ENCODE data around the gene DELE1. TPM values are rescaled to one million over a fixed set of nuclear protein-coding genes. Genes with fewer than 3 reads are reported as not detected.

Gene DELE1, protein sequence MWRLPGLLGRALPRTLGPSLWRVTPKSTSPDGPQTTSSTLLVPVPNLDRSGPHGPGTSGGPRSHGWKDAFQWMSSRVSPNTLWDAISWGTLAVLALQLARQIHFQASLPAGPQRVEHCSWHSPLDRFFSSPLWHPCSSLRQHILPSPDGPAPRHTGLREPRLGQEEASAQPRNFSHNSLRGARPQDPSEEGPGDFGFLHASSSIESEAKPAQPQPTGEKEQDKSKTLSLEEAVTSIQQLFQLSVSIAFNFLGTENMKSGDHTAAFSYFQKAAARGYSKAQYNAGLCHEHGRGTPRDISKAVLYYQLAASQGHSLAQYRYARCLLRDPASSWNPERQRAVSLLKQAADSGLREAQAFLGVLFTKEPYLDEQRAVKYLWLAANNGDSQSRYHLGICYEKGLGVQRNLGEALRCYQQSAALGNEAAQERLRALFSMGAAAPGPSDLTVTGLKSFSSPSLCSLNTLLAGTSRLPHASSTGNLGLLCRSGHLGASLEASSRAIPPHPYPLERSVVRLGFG
- total RNA-seq: 73.4 TPM

DNA sequence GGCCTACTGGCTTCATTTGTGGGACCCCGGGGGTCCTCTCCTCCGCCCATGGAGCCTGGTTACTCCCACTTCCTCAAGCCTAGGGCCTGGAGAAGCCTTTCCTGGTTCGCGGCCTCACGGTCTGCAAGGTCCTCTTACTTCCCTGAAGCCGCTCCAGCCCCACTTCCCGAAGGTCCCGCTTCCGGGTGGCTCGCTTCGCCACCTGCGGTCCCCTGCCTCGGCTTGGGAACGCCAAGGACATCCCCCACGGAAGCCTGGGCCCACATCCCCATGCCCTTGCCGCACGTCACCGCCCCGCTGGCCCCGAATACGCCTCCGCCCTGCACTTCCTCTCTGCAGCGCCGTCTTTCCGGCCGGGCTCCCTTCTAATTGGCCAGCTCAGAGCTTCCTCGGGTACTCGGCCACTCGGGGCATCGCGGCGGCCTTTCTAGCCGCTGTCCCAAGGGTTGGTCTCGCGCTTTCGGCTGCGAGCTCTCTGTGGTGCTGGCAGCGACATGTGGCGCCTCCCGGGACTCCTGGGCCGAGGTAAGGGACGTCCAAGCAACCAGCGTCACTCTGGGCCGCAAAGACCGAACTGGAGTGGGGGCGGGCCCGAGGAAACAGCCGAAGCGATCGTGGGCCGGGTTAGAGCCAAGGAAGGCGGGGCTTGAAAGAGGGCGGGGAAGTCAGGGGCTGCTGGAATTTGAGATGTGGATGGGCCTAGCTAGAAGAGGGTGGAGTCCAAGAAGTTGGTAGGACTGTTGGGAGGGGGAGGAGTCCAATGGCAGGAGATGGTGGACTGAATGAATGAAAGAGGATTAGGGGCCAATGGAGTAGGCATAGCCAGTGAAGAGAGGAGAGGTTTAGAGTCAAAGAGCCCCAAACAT, at the start of gene DELE1:
DELE1 (plus strand) TSS at position 424 of the 866 bp plus-strand sequence; CDS start at position 495, 71 bp downstream.

DNA sequence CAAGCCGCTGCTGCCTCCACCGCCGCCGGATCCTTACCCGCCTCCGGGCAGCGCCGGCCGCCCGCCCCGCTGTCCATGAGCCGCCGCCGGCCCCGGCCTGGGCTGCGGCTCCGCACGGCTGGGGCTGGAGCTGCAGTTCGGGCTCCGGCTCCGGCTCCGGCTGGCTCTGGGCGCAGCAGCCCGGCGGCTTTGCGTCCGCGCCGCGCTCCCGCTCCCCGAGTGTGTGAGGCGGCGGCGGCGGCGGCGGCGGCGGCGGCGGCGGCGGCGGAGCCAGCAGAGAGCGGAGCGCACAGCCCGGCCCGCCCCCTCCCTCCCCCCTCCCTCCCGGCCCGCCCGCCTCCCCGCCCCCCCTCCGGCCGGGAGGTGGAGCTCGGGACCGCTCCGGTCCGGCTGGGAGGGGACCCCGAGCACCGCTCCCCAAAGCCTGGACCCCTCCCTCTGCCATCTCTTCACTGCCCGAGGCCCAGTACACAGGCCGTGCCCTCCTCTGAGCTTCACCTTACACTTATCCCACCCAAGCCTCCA, 45.4 kb upstream of the DELE1 start, which contains the start of gene PCDH1:
PCDH1 (minus strand) TSS at position 225 of the 525 bp plus-strand sequence; CDS start at position 77, 148 bp downstream.

DNA sequence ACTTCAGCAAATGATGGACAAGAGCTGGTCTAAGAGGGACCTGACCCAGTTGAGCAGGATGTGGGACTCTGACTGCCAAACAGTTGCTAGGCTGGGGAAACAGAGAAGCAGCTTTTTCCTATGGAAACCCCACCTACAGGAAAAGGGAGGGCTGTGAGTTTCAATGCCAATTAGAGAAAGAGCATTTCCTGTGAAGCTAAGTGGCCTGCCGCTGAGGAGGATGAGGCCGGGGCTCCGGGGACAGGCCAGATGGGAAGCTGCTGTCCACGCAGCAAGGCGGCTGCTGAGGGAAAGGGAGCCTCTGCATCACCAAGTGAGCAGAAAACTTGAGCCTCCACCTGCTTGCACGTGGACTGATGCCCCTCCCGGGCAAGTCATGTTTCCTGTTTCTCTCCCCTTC, 34.4 kb downstream of the DELE1 start, which contains the start of gene PCDH12:
PCDH12 (minus strand) TSS at position 90 of the 400 bp plus-strand sequence. CDS start 351 bp downstream, outside the sequence.

DNA sequence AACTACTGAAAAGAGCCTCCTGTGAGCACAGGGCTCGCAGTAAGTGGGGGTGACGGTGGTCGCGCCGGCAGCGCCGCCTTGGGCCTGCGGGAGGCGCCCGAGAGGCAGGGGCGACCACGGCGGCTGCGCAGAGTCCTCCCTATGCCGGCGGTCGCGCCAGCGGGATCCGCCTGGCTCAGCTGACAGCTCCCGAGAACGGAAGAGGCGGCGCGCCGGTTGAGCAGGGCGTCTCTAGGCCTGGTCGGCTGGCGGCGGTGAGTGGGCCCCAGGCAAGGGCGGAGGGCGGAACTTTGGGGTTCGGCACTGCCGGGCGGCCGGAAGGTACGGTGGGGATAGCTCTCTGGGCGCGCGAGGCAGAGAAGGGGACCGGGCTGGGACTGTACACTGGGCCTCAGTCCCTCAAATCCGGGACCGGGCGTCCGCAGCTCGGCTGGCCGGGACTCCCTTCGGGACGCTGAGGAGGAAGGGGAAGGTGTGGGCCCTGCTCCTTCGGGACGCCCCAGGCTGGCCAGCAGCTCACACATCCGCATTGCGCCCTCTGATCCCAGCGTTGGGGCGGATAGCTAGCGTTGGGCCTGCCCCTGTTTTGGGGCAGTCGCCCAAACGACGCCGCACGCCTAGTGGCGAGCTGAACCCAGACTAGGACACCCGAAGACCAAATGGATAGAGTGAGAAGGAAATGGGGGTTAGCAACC, 45.4 kb downstream of the DELE1 start, which contains the start of gene RNF14:
RNF14 (plus strand) TSS at position 192 of the 695 bp plus-strand sequence. CDS start 4,484 bp downstream, outside the sequence.

Other genes starting within 250 kb of the DELE1 start
- gene ARAP3, start 241.6 kb upstream of the DELE1 start, total RNA-seq: 8.0 TPM
- 23.0 TPM for gene PCDH1, start 45.5 kb upstream of the DELE1 start, total RNA-seq
- gene PCDH12, start 34.3 kb downstream of the DELE1 start, total RNA-seq: 8.6 TPM
- 69.4 TPM for gene RNF14, start 45.2 kb downstream of the DELE1 start, total RNA-seq
- 68.6 TPM for gene GNPDA1, start 89.2 kb downstream of the DELE1 start, total RNA-seq
- 119 TPM for gene NDFIP1, start 184.9 kb downstream of the DELE1 start, total RNA-seq

Measured in camera-type eye (tissue), 1 donor.